Effector memory CD4-positive, alpha-beta T cell (primary cell): ENCODE results near the gene CEND1.

Experiments used
- DNase-seq, 3 donors: peaks; one replicate each; pipeline ENCODE4 v3.0.0-alpha.2; 2020
- H3K27ac ChIP-seq: 2 replicates; pipeline ENCODE4 v1.7.0; 2013; ENCODE audit warnings: mild to moderate bottlenecking, low read length, moderate library complexity; ENCODE audit not compliant: insufficient read depth, poor library complexity, severe bottlenecking
- H3K27me3 ChIP-seq: replicated peaks from 2 replicates; pipeline ENCODE4 v1.7.0; 2013; ENCODE audit warnings: mild to moderate bottlenecking, low read length; ENCODE audit not compliant: insufficient read depth, control insufficient read depth, poor library complexity, severe bottlenecking
- H3K36me3 ChIP-seq: 2 replicates; pipeline ENCODE4 v1.7.0; 2013; ENCODE audit warnings: mild to moderate bottlenecking, low read length, moderate library complexity; ENCODE audit not compliant: control insufficient read depth, insufficient read depth
- H3K4me1 ChIP-seq: 2 replicates; pipeline ENCODE4 v1.7.0; 2013; ENCODE audit warnings: low read length, mild to moderate bottlenecking; ENCODE audit not compliant: control insufficient read depth, insufficient read depth, poor library complexity, severe bottlenecking
- H3K4me3 ChIP-seq: 2 replicates; pipeline ENCODE4 v1.7.0; 2013; ENCODE audit warnings: low read length, low read depth, mild to moderate bottlenecking; ENCODE audit not compliant: insufficient read depth, poor library complexity, severe bottlenecking
- H3K9me3 ChIP-seq: 2 replicates; pipeline ENCODE4 v1.7.0; 2013; ENCODE audit warnings: mild to moderate bottlenecking, low read length, moderate library complexity; ENCODE audit not compliant: control insufficient read depth

Gene CEND1

DNA sequence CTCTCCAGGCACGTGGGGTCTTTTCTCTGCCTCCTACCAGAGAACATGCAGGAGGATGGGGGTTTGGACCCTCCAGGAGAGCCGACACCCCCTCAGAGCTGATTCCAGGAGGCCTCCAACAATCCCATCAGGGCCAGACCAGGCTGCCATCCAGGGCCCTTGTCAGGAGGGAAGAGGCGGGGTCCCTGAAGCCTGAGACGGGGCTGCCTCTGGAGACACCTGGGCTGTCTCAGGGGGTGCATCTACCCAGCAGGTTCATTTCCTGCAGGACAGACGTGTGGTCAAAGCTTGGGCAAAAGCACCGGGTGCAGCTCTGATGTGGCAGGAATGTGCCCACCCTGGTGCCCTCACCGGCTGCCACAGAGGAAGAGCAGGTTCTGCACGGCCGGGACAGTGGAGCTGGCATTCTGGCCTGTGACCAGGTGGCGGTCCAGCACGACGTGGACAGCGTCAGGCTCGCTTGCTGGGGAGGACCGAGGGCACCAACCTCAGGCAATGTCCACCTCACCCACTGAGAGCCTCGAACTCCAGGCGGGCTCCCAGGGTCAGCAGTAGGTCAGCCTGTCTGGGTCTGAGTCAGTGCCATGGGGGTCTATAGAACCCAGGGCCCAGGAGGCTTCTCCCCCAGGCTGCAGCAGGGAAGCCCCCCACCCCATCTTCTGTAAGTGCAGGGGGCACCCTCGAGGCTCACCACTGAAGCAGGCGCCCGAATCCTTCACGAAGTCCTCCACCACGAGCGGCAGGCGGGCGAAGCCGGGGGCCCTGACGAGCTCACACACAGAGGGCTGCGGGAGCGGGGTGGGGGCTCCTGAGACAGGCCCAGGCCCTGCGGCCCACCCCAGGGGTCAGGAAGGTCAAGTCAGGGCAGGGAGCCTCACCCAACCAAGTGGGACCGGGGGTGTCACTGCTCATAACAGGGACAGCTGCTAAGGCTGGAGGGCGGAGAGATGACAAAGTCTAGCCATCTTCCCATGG, 19.0 kb downstream of the CEND1 start:
- H3K27ac ChIP-seq = no peak overlapping the region
- no peaks in the 10 kb centered on the region for H3K9me3 ChIP-seq
- no peaks in the 10 kb centered on the region for H3K27me3 ChIP-seq
- H3K36me3 ChIP-seq = peaks cover 32% of the 10 kb centered on the region
- DNase-seq = no peak
- no peak overlapping the region for H3K4me3 ChIP-seq
- peaks cover 7% of the 10 kb centered on the region for H3K4me1 ChIP-seq

DNA sequence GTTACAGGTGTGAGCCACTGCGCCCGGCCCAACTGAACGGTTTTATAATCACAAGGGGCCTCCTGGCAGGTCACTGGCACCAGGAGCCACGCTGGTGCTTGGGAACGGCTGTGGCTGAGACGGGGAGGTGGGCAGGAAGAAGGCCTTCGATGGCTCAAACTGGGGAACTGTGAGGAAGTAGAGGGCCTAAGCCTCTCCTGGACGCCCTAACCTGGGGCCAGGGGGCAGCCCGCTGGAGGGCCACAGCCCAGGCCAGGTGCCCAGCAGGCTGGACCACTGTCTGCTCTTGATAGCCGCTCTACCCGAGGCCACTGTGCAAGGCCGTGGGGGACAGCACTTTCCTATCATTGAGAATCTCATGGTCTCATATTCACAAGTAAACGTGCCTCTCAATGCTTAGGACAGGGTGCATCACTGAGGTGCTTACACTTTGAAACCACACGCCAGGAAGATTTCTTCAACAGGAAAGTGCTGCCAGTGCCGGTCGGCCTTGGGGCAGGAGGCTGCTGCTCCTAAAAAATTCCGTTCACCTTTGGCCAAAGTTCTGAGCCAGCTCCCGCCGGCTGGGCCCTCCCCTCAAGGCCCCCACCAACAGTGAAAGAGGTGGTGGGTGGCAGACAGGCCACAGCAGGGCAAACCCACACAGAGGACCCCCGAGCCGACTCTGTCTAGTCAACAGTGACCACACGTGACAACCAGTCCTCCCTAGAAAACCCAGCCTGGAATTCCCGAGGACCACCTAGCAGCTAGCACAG, 19.8 kb downstream of the CEND1 start:
- Histone ChIP-seq H3K27ac (no peak overlapping the region), H3K4me1 (no peaks in the 10 kb centered on the region), H3K27me3 (no peaks in the 10 kb centered on the region), H3K4me3 (no peak overlapping the region), H3K36me3 (peaks cover 34% of the 10 kb centered on the region), H3K9me3 (no peaks in the 10 kb centered on the region)
- DNase-seq = no peak

DNA sequence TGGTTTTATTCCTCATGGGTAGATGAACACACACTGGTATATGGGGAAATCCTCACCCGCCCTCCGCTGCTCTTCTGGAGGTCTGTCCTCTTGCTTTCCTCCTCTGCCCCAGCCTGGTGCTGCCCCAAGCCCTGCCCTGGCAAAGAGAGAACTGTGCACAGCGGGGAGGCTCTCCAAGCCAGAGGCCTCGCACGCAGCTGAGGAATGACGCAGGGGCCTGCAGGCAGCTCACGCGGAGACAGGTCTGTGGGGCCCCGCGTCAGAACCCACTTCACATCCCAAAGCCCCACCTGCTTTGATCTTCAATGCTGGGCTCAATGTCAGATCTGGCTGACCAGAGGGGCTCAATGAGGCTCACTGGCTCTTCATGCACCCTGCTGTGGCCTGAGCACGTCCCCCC, 22.7 kb downstream of the CEND1 start:
- H3K27ac ChIP-seq = no peak overlapping the region
- no peaks in the 10 kb centered on the region for H3K9me3 ChIP-seq
- no peak overlapping the region for H3K4me3 ChIP-seq
- H3K27me3 ChIP-seq = no peaks in the 10 kb centered on the region
- no peak for DNase-seq
- H3K4me1 ChIP-seq = no peaks in the 10 kb centered on the region
- H3K36me3 ChIP-seq = peaks cover 37% of the 10 kb centered on the region

DNA sequence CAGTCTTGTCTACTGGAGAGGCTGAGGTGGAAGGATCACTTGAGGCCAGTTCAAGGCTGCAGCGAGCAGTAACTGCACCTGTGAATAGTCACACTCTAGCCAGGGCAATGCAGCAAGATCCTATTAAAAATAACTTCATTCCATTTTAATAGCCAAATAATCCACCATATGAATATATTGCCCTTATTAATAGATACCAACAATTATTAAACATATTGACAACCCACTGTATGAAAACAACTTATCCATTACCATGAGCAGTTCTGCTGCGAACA, 23.0 kb downstream of the CEND1 start:
- no peak for DNase-seq
- Histone ChIP-seq H3K36me3 (peaks cover 37% of the 10 kb centered on the region), H3K27me3 (no peaks in the 10 kb centered on the region), H3K9me3 (no peaks in the 10 kb centered on the region), H3K27ac (no peak overlapping the region), H3K4me1 (no peaks in the 10 kb centered on the region), H3K4me3 (no peak overlapping the region)

DNA sequence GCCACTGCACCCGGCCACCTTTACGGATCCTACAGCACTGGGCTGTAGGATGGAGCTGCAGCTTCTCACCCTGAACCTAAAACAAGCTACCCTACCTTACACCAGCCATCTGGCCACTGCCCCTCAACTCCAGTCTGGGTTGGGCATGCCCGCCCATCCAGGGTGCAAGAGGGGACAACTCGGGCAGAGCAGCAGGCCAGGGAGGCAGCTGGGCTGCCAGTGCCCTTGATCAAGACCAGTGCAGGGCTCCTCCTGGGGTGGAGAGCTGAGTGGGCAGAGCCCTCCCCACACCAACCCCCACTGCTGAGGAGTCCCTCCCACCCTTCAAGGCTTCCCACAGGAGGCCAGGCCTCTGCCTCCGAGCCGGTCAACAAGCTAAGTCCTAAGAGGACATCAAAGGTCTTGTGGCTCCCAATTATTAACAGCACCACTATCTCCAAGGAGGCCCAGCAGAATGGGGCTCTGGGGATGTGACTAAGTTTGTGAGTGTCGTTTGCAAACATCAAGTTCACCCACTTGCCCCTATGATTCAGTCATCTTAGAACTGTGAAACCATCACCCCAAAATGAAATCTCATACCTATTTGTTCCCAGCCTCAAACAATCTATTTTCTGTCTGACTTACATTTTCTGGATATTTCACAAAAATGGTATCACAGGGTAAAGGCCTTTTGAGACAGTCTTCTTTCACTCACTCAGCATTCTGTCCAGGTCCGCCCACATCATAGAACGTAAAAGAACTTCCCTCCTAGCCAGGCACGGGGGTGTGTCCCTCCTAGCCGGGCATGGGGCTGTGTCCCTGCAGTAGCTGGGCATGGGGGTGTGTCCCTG, 23.6 kb downstream of the CEND1 start:
- Histone ChIP-seq H3K4me3 (no peak overlapping the region), H3K27me3 (no peaks in the 10 kb centered on the region), H3K36me3 (peaks cover 32% of the 10 kb centered on the region), H3K27ac (no peak overlapping the region), H3K4me1 (no peaks in the 10 kb centered on the region), H3K9me3 (no peaks in the 10 kb centered on the region)
- no peak for DNase-seq

DNA sequence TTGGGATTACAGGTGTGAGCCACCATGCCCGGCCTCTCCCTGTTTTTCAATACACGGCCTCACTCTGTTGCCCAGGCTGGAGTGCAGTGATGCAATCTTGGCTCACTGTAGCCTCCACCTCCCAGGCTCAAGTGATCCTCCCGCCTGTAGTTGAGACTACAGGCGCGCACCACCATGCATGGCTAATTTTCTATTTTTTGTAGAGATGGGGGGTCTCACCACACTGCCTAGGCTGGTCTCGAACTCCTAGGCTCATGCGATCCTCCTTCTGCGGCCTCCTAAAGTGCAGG, 24.1 kb downstream of the CEND1 start:
- peaks cover 31% of the 10 kb centered on the region for H3K36me3 ChIP-seq
- no peaks in the 10 kb centered on the region for H3K9me3 ChIP-seq
- no peaks in the 10 kb centered on the region for H3K4me1 ChIP-seq
- H3K27me3 ChIP-seq = no peaks in the 10 kb centered on the region
- DNase-seq = no peak
- no peak overlapping the region for H3K27ac ChIP-seq
- H3K4me3 ChIP-seq = no peak overlapping the region

DNA sequence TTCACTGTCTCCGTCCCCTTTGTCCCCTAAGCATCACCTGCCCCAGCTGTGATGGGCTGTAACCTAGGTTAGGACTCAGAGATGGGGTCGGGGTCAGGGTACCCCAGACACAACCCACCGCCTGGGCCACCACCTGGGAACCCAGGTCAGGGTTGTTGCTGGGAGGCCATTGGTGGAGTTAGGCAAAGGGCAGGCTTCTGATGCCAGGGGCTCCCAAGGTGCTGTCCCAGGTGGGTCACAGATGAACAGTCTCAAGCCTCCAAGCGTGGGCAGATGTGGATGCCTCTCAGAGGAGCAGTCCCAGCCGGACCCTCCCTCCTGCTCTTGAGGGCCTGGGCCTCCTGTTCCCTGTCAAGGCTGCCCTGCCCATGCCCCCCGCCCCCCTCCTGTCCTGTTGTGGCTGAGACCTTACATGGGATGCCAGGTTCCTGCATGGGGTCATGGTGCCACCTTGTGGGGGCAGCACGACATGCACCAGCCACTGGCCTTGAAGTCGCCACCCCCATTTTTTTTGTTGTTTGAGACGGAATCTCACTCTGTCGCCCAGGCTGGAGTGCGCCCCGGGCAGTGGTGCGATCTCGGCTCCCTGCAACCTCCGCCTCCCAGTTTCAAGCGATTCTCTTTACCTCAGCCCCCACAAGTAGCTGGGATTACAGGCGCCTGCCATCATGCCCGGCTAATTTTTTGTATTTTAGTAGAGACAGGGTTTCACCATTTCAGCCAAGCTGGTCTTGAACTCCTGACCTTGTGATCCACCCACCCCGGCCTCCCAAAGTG, 24.7 kb downstream of the CEND1 start:
- Histone ChIP-seq H3K4me1 (no peaks in the 10 kb centered on the region), H3K27ac (no peak overlapping the region), H3K27me3 (no peaks in the 10 kb centered on the region), H3K9me3 (no peaks in the 10 kb centered on the region), H3K36me3 (peaks cover 29% of the 10 kb centered on the region), H3K4me3 (no peak overlapping the region)
- DNase-seq = peak; percentile 29 to 45 (median 31)

DNA sequence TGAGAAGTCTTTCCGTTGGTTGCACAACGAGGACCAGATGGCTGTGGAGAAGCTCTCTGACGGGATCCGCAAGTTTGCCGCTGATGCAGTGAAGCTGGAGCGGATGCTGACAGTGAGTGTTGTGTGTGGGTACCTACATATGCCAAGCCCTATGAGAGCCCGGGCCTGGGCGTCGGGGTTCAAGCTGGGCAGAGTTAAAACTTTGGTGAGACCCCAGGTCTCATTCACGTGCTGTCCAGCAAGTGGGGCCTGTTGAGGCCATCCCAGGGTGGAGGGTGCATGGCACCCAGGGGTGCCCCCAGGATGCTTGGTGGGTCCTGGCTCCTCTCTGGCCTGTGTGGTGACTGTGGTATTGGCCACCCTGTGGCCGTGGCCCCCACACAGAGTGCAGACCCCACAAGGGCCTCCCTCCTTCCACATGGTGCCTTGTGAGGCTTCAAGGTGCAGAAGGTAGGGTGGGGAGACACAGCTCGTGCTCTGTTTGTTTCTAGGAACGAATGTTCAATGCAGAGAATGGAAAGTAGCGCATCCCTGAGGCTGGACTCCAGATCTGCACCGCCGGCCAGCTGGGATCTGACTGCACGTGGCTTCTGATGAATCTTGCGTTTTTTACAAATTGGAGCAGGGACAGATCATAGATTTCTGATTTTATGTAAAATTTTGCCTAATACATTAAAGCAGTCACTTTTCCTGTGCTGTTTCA, 25.4 kb downstream of the CEND1 start:
- no peak for DNase-seq
- no peaks in the 10 kb centered on the region for H3K4me1 ChIP-seq
- no peaks in the 10 kb centered on the region for H3K27me3 ChIP-seq
- H3K27ac ChIP-seq = no peak overlapping the region
- no peaks in the 10 kb centered on the region for H3K9me3 ChIP-seq
- peaks cover 32% of the 10 kb centered on the region for H3K36me3 ChIP-seq
- no peak overlapping the region for H3K4me3 ChIP-seq
